Progenitor cell of endocrine pancreas (in vitro differentiated cells): ENCODE data around the gene SPTLC2. TPM values are rescaled to one million over a fixed set of nuclear protein-coding genes. Genes with fewer than 3 reads are reported as not detected.
"Not testable (repeated sequence)": the region's sequence is repeated elsewhere in the genome, so short reads cannot be mapped to it uniquely, and the experiment has no call there.

ENCODE experiments used
- DNase-seq: peaks from one replicate; pipeline ENCODE4 v3.0.0; 2021; ENCODE audit warnings: low spot score; ENCODE audit not compliant: unreplicated experiment
- H3K27ac Mint-ChIP-seq: 2 replicates; pipeline ENCODE4 v1.8.0; 2021; ENCODE audit warnings: mild to moderate bottlenecking, moderate library complexity, mixed read lengths
- H3K27me3 Mint-ChIP-seq: 2 replicates; pipeline ENCODE4 v1.8.0; 2021; ENCODE audit warnings: mixed read lengths
- H3K36me3 Mint-ChIP-seq: 2 replicates; pipeline ENCODE4 v1.8.0; 2022; ENCODE audit warnings: mixed read lengths; ENCODE audit not compliant: insufficient read depth
- H3K4me1 Mint-ChIP-seq: 2 replicates; pipeline ENCODE4 v1.8.0; 2021; ENCODE audit warnings: low read depth, mixed read lengths
- H3K4me3 Mint-ChIP-seq: 2 replicates; pipeline ENCODE4 v1.8.0; 2021; ENCODE audit warnings: low read depth, mild to moderate bottlenecking, moderate library complexity, mixed read lengths
- H3K9me3 Mint-ChIP-seq: 2 replicates; pipeline ENCODE4 v1.8.0; 2021; ENCODE audit warnings: low read depth, mixed read lengths
- total RNA-seq: library from RNA; stranded (reverse); gene quantifications from 2 replicates; pipeline ENCODE4 v1.2.1, GENCODE V29; 2021
- TF ChIP-seq, protein P1 (sequence below): fragments of 200-600 bp; sonication (generic); IDR thresholded peaks from one replicate; pipeline ENCODE4 v1.5.0; 2021; ENCODE audit warnings: antibody characterized with exemption, mild to moderate bottlenecking; ENCODE audit not compliant: unreplicated experiment

The SPTLC2 gene
- total RNA-seq, 1 donor from 2014 or later: 53.6 TPM

DNA sequence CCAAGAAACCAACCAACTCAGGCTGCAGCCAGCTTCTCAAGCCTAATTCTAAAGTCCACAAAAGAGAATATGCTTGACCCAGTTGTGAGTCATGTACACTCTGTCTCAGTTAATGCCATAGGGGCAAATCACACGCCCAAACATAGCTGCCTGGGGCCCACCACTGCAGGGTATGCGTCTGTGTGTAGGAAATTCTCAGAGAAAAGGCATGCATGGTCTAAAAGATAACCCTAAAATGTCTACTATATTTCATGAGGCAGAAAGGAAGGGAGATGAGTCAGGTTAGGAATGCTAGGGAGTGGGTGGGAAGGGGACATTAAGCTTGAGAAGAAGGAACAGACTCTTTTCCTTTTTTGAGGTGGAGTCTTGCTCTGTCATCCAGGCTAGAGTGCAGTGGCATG lies 22.3 kb upstream of the SPTLC2 start:
- Mint-ChIP-seq H3K27me3 (no peaks in the 10 kb centered on the region), H3K4me3 (no peak overlapping the region), H3K4me1 (no peaks in the 10 kb centered on the region), H3K9me3 (peaks cover 18% of the 10 kb centered on the region), H3K27ac (no peak overlapping the region), H3K36me3 (no peaks in the 10 kb centered on the region)
- DNase-seq: no peak
- TF ChIP-seq, protein P1, sequence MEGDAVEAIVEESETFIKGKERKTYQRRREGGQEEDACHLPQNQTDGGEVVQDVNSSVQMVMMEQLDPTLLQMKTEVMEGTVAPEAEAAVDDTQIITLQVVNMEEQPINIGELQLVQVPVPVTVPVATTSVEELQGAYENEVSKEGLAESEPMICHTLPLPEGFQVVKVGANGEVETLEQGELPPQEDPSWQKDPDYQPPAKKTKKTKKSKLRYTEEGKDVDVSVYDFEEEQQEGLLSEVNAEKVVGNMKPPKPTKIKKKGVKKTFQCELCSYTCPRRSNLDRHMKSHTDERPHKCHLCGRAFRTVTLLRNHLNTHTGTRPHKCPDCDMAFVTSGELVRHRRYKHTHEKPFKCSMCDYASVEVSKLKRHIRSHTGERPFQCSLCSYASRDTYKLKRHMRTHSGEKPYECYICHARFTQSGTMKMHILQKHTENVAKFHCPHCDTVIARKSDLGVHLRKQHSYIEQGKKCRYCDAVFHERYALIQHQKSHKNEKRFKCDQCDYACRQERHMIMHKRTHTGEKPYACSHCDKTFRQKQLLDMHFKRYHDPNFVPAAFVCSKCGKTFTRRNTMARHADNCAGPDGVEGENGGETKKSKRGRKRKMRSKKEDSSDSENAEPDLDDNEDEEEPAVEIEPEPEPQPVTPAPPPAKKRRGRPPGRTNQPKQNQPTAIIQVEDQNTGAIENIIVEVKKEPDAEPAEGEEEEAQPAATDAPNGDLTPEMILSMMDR: no peak

DNA sequence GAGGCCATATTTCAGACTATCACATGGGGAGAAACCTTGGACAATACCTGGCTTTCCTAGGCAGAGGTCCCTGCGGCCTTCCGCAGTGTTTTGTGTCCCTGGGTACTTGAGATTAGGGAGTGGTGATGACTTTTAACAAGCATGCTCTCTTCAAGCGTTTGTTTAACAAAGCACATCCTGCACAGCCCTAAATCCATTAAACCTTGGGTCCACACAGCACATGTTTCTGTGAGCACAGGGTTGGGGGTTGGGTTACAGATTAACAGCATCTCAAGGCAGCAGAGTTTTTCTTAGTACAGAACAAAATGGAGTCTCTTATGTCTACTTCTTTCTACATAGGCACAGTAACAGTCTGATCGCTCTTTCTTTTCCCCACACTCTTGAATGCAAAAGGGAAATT lies 19.4 kb upstream of the SPTLC2 start:
- H3K27ac Mint-ChIP-seq: peak overlapping the region; percentile 8
- H3K36me3 Mint-ChIP-seq, DNase-seq, H3K27me3 Mint-ChIP-seq, H3K4me1 Mint-ChIP-seq, H3K4me3 Mint-ChIP-seq: not testable (repeated sequence)
- H3K9me3 Mint-ChIP-seq: peaks cover 24% of the 10 kb centered on the region

DNA sequence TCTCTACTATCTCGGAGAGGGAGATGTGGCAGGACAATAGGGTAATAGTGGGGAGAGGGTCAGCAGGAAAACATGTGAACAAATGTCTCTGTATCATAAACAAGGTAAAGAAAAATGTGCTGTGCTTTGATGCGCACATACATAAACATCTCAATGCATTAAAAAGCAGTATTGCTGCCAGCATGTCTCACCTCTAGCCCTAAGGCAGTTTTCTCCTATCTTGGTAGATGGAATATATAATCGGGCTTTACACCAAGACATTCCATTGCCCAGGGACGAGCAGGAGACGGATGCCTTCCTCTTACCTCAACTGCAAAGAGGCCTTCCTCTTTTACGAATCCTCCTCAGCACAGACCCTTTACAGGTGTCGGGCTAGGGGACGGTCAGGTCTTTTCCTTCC lies 19.0 kb upstream of the SPTLC2 start:
- peaks cover 24% of the 10 kb centered on the region for H3K9me3 Mint-ChIP-seq
- not testable (repeated sequence) for H3K36me3 Mint-ChIP-seq, H3K27me3 Mint-ChIP-seq, H3K4me3 Mint-ChIP-seq, H3K4me1 Mint-ChIP-seq, DNase-seq, H3K27ac Mint-ChIP-seq

DNA sequence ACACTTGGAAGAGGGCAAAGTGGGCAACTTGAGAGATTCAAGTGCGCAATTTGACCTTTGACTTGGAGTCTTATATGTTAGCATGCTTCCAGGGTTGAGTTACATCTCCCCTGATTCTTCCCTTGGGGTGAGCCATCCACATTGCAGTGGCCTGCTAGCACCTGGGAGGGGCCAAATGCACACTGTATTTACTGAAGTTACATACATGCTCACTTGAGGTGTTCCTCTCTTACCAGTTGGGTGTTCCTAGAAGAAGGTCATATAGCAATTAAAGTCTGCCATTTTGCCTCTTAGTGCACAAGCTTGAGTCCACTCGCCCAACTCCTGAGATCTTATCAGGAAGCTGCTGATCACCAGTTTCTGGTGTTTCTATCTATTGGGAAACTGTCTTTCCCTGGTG lies 13.7 kb upstream of the SPTLC2 start:
- H3K4me3 Mint-ChIP-seq: no peak overlapping the region
- TF ChIP-seq, protein P1: no peak
- DNase-seq: no peak
- H3K27me3 Mint-ChIP-seq: no peaks in the 10 kb centered on the region
- no peak overlapping the region for H3K27ac Mint-ChIP-seq
- H3K36me3 Mint-ChIP-seq: no peaks in the 10 kb centered on the region
- no peaks in the 10 kb centered on the region for H3K4me1 Mint-ChIP-seq
- peaks cover 12% of the 10 kb centered on the region for H3K9me3 Mint-ChIP-seq

DNA sequence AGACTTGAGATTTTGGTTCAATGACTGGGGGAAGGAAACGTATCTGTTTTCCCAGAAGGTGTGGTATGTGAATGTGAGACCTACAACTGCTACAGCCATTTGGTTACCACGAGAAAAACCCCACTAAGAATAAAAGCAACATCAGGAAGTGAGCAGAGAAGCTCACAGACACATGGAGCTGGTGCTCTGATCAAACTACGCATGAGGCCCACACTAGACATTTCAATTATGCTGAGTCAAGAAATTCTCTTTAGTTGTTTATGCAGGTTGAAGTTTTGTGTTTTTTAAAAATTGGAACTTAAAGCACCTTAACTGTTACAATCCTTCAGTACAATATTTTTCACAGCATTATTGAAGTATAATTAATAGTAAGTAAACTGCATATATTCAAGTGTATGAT lies 8.9 kb upstream of the SPTLC2 start:
- DNase-seq: no peak
- no peaks in the 10 kb centered on the region for H3K4me1 Mint-ChIP-seq
- H3K9me3 Mint-ChIP-seq: peaks cover 3% of the 10 kb centered on the region
- H3K36me3 Mint-ChIP-seq: no peaks in the 10 kb centered on the region
- no peak overlapping the region for H3K4me3 Mint-ChIP-seq
- no peaks in the 10 kb centered on the region for H3K27me3 Mint-ChIP-seq
- no peak overlapping the region for H3K27ac Mint-ChIP-seq
- TF ChIP-seq, protein P1: no peak

DNA sequence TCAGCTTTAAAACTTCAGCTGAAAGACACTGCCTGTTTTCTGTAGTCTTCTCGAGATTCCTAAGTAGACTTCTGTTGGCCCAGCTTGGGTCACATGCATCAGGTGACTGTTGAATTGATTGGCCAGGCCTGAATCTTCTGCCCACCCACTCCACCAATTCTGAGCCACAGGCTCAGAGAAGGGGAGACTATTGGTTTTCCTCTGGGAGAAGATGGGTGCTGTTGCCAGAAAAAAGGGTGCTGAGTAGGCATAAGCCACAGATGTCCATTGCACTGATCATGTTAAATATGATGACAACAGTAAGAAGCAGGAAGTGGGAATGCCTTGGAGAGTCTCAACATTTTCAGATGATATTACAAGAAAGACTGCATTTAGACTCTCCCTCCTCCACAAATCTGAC lies 6.8 kb upstream of the SPTLC2 start:
- Mint-ChIP-seq H3K27ac (no peak overlapping the region), H3K27me3 (peaks cover under 1% of the 10 kb centered on the region), H3K36me3 (no peaks in the 10 kb centered on the region), H3K4me1 (no peaks in the 10 kb centered on the region), H3K4me3 (no peak overlapping the region), H3K9me3 (no peaks in the 10 kb centered on the region)
- no peak for DNase-seq
- TF ChIP-seq, protein P1: no peak
